GM21576 (cell line): ENCODE results near the gene NDUFAF2.
"Not testable (repeated sequence)": the region's sequence is repeated elsewhere in the genome, so short reads cannot be mapped to it uniquely, and the experiment has no call there.

ENCODE experiments used
- ATAC-seq: cut with Tn5 transposase; IDR thresholded peaks from one replicate; pipeline ENCODE4 v1.9.1; 2021; ENCODE audit warnings: mild to moderate bottlenecking, moderate library complexity; ENCODE audit not compliant: unreplicated experiment

The NDUFAF2 gene

DNA sequence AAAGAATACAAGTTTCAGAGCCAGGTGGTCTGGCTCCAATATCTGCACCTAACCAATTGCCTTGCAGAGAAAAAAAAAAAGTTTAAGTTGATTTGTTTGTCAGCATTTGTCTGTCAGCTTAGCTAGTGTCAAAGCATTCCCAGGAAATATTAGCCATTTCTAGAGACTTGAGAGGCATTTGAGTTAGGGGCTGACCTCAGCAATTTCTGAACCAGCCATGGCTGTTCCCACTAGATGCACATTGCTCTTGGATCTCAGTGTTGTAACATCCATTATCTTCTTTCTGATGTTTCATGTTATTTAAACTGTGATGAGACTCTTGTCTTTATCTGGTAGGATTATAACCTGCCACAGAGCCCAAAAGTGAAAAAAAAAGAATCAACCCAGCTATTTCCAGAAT, 102.3 kb downstream of the NDUFAF2 start:
- no peak for ATAC-seq

DNA sequence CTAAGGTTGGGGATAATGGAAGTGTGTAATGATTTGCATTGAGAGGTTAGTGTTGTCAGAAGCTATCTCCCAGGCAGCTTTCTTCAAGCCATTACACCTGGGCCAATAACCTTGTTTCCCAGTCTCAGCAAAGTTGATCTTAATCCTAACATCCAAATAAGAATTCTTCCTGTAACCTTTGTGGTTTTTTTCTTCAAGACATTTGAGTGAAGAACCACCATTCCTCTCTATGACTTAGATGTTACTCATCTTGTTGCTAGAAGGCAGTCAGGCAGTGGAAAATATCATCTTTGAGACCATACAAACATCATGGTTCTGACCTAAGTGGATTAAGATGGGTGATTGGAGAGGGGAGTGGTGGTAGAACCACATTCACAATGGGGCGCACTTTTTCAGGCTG, 103.5 kb downstream of the NDUFAF2 start:
- ATAC-seq, result no peak

DNA sequence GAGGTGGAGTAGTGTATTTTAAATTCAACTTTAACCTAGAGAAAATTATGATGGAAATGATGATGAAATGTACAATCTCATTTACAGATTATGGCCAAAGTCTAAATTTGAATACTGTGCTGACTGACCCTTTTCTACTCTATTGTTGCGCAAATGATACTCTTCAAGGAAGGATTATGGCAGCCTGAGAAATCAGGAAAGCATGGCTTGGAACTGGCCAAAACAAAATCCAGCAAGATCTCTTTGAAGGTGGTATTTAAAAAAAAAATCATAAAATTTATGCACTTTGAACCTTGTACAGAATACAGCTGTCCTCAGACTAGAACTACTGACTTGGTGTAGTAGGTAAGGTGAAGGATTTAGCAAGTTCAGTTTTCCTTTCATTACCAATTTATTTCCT, 105.3 kb downstream of the NDUFAF2 start:
- ATAC-seq, result no peak

DNA sequence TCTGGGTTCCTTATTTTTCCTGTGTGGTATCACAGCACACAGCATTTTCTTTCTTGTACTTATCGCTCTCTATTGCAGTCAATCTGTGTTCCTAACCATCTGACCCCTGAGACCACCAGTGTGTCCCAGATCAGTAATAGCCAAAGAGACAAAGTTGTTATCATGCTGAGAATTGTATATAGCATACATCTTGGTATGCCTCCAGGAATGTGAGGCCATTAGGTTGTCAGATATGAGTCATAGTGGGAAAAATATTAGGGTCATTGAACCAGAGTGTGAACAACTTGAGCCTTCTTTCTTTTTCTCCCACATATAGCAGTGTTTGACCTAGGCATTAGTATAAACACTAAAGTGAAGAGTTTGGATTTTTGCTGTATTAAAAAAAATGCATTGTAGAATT, 106.3 kb downstream of the NDUFAF2 start:
- no peak for ATAC-seq

DNA sequence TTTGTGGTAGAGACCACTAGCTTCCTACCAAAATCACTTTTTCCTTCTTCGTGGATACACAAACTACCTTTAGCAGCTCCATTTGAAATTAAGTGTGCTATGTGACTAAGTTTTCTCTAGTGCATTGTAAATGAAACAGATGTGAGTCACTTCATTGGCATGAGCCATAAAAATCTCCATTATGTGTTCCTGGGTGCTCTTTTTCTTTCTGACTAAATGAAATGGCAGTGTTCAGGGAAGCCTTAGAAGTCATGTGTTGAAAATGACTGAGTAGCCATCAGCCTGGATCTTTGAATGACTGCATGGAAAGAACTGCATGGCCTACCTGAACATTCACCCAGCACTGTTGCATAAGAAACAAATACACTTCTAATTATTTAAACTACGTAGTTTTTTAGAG, 107.9 kb downstream of the NDUFAF2 start:
- ATAC-seq, result no peak

DNA sequence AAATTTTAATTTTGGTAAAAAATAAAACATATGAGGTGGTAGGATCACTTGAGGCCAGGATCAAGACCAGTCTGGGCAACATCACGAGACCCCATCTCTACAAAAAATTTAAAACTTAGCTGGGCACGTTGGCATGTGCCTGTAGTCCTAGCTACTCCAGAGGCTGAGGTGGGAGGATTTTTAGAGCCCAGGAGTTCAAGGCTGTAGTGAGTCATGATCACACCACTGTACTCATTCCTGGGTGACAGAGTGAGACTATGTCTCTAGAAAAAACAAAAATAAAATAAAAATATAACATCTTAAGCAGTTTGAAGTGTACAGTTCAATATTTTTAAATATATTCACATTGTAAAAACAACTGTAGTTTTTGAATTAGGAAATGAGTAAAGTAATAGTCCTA, 108.9 kb downstream of the NDUFAF2 start:
- no peak for ATAC-seq

DNA sequence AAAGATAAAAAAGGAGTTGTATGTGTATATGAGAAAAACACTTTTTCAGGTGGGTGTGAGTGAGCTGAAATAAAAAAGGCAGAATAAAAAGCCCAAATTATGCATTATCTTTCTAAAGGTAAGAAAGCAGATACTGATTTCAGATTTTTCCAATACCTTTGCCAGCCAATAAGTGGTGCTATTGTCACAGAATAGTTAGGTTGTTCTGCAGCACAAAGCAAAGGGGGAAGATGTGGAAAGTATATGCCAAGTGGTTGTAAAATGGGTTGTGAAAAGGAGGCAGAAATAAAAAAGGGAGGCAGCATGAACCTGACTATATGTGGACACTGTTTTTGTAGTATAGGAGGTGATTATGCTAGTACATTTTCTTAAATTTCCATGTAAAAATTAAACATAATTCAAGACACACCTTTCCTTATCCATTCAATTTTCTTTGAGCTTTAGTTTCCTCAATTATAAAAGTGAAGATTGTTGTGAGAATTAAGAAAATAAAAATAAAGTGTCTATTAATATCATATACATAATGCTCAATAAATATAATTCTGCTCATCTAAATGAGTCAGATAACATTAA, 110.5 kb downstream of the NDUFAF2 start:
- ATAC-seq, result no peak

DNA sequence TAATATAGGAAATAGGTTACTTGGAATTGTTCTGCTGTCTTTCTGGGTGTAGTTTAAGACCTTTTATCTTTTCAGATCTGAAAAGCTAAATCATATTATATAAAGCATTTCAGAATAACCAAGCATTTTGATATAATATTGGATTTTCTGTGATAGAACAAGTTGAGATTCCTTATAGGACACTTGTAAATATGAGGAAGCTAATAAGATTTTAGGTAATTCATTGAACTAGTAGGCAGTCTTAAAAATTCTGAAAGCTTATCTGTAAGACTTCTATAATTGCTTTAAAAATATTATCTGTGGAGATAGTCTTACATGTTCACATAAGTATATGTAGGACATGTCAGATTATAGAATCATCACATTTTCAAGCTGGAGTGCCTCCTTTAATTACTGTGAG, 114.5 kb downstream of the NDUFAF2 start:
- no peak for ATAC-seq

DNA sequence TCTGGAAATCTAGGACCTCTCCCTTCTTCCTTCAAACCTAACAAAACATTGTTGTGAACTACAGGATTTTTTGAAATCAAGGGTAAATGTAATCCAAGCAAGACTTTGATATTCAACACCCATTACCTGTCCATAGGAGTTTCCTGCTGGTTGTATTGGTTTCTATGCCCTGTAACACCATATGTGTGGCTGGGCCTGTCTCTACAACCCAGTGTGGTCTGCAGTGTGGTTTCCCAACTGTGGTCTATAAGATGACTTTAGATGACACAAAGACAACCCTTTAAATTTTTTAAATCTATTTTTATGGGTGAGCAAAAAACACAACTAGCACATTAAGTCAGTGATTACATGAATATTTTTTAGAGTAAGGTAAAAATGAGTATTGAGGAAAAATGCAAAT, 124.1 kb downstream of the NDUFAF2 start:
- no peak for ATAC-seq

DNA sequence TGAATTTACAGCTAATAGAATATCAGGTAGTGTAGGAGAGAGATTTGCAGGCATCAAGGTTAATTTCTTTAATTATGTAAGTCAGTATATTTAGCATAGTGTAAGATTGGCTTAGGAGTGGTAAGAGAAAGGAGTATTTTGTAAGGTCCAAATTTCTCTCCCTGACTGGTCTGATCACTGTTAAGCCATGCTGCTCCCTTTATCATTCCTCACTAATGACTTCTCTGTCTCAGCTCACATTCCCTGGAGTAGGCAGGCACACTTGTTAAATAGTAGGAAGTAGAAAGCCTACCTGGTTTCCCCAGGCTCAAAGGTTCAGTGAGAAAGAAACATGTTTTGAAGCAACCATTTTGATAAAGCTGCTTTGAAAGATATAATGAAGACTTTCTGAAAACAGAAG, 126.5 kb downstream of the NDUFAF2 start:
- ATAC-seq, result no peak

DNA sequence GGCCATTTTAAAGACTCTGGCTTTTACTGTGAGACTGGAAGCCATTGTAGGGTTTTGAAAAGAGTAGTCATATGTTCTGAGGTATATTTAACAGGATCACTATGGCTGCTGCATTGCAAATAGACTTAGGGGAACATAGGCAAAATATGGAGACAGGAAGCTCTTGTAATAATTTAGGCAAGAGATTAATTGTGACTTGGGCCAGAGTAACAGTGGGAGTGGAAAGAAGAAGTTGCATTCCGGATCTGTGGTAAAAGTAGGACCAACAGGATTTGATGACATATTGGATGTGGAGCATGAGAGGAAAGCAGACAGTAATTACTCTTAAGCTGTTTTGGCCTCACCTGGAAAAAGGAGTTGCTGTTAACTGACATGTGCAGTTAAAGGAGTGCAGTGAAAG, 131.6 kb downstream of the NDUFAF2 start:
- no peak for ATAC-seq

DNA sequence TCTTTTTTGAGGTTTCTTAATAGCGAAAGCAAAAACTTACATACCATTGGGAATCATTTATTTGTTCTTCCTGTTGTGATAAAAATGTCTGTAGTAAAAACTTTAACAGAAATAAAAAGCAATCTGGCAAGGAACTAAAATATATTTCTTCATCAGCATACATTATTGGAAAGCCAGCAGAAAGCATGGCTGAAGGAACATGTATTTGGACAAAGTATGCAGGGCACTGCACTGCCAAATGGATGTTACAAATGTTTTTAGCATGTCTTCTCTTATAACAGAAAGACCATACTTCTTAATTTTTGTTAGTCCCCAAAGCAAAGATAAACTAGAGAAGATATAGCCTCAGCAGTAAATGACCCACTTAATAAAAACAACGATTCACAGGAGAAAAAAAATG, 136.7 kb downstream of the NDUFAF2 start:
- ATAC-seq, result no peak

DNA sequence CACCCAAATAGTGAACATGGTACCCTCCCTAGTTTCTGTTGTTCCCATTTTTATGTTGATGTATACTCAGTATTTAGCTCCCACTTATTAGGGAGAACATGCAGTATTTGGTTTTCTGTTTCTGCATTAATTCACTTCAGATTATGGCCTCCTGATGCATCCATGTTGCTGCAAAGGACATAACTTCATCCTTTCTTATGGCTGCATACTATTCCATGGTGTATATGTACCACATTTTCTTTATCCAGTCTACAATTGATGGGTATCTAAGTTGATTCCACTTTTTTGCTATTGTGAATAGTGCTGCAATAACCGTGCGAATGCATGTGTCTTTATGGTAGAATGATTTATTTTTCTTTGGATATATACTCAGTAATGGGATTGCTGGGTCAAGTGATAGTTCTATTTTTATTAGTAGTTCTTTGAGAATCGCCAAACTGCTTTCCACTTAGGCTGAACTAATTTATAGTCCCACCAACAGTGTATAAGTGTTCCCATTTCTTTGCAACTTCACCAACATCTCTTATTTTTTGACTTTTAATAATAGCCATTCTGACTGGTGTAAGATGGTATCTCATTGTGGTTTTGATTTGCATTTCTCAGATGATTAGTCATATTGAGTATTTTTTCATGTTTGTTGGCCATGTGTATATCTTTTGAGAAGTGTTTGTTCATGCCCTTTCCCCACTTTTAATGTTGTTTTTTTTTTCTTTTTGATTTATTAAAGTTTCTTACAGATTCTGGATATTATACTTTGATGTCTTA, 137.7 kb downstream of the NDUFAF2 start:
- ATAC-seq, result no peak

DNA sequence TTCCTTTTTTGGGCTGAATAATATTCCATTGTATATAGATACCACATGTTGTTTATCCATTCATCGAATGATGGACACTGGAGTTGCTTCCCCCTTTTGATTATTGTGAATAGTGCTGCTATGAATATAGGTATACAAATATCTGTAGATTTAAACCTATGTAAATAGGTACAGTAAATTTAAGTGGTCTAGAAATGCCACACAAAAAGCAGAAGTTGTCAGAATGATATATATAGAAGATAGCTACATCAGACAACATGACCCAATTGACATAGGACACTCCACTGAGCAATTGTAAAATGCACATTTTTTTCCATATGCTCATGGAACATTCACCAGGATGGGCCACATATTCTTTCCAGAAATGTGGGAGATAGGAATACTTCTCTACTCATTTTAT, 139.7 kb downstream of the NDUFAF2 start:
- no peak for ATAC-seq

DNA sequence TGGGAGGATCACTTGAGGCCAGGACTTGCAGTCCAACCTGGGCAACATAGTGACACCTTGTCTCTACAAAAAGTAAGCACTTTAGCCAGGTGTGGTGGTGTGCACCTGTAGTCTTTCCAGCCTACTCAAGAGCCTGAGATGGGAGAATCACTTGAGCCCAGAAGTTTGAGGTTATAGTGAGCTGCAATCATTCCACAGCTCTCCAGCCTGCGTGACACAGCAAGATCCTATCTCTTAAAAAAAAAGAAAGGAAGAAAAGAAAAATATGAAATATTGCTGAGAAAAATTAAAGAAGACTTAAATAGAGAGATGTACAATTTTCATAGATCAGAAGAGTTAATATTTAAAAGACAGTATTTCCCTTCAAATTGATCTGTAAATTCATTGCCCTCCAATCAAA, 140.9 kb downstream of the NDUFAF2 start:
- ATAC-seq, result no peak

DNA sequence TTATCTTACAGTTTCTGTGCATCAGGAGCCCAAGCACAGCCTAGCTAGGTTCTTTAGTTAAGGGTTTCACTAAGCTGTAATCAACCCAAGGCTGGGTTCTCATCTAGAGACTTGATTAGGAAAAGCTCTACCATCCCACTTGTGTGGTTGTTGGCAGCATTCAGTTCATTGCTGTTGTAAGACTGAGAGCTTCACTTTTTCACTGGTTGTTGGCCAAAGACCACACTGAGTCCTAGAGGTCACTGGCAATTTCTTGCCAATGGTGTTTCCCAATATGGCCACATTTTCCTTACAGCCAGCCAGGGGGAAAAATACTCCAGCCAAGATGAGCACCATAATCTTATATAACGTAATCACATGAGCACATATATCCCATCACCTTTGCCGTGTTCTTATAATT, 142.9 kb downstream of the NDUFAF2 start:
- no peak for ATAC-seq

DNA sequence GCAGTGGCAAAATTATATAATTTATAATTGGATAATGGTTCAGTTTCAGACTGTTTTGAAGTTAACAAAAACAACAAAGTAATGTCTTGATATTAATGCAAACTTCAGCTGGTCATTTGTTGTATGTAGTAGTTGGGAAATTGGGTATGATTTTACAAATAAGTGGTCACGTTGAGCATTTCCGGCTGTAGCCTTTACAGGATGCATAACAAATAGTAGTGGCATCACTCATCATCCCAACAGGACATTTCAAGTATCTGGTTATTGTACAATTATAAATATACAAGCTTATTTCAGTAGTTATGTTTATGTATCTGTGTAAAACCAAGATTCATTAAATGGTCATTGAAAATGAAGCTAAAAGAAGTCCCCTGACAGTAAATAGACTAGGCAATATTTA, 144.3 kb downstream of the NDUFAF2 start:
- no peak for ATAC-seq

DNA sequence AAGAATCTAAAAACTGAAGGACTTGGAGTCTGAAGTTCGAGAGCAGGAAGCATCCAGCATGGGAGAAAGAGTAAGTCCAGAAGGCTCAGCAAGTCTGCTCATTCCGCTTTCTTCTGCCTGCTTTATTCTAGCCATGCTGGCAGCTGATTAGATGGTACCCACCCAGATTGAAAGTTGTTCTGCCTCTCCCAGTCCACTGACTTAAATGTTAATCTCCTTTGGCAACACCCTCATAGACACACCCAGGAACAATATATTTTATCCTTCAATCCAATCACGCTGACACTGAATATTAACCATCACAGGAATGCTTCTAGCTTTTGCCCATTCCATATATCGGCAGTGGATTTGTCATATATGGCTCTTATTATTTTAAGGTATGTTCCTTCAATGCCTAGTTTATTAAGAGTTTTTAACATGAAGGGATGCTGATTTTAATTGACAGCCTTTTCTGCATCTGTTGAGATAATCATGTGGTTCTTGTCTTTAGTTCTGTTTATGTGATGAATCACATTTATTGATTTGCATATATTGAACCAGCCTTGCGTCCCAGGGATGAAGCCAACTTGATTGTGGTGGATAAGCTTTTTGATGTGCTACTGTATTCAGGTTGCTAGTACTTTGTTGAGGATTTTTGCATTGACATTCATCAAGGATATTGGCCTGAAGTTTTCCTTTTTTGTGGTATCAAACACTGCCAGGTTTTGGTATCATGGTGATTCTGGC, 148.2 kb downstream of the NDUFAF2 start:
- not testable (repeated sequence) for ATAC-seq

DNA sequence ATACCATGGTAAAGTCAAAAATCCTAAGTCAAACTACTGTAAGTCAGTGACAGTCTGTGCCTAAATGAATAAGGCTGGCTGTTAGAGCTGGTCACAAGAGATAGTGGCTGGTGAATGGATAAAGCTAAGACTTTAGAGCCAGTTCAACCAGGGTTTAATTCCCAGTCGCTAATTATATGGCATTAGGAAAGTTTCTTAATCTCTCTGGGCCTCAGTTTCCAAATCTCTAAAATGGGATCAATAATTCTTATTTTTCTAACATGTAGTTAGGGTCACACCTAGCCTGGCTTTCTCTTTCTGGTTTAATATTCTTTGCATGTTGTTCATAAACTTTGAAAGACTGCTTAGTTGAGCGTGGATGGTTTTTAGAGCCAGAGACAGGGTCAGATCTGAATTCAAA, 152.5 kb downstream of the NDUFAF2 start:
- no peak for ATAC-seq

DNA sequence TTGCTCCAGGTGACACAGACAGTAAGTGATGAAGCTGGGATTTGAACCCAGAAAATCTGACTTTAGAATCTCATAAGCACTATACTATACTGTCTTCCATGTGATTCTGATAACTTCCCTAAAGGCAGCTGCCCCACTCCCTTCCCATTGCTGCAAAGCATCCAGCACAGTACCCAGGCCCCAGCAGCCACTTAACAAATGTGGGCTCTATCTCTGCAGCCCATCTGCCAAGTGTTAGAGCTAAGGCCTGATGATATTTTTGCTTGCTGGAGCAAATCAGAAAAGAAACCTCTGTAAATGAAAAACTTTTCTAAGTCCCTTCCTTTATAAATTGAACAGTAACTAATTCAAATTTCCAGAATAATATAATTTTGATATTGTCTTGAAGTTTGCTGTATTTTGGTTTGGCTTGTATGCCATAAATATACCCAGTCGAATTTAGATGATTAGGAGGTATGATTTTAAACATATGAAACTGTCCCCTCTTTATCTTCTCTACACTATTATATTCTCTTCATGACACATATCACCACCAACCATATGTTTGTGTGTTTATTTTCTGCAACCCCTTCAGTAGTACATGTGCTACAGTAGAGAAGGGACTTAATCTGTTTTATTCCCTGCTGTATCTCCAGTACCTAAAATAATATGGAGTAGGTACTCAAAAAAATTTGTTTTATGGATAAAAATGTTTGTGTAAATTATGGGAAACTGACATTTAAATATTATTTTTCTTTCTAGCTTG, 153.4 kb downstream of the NDUFAF2 start:
- no peak for ATAC-seq

DNA sequence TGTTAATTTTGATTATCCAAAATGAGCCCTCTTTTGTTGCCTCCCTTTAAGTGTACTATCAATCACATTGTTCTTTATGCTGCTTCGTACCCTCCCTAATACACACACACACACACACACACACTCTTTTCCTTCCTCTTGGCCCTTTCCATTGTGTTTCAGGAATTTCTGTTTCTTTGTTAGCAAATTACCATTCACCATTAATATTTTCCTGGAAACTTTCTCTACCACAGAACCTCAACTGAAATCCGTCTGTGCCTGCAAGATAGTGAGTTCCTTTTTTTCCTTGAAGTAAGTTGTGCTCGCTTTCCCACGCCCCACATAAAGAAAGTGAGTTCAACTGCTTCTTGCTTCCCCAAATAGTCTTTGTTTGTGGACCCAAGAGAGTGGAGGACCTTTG, 155.4 kb downstream of the NDUFAF2 start:
- ATAC-seq, result no peak

DNA sequence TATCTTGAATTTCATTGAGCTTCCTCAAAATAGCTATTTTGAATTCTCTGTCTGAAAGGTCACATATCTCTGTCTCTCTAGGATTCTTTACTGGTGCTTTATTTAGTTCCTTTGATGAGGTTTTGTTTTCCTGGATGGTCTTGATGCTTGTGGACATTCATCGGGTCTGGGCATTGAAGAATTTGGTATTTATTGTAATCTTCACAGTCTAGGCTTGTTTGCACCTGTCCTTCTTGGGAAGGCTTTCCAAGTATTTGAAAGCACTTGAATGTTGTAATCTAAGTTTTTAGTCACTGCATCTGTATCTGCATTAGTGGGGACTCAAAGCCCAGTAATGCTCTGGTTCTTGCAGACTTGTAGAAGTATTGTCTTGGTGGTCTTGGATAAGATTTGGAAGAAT, 169.4 kb downstream of the NDUFAF2 start:
- ATAC-seq, result no peak
